Rectal smooth muscle tissue (tissue), 1 donor: ENCODE measurements around the gene MYO1D.

Source experiments
- H3K27ac ChIP-seq: one replicate; pipeline ENCODE4 v1.7.0; 2013; ENCODE audit warnings: low read depth, low read length, inconsistent platforms
- H3K27me3 ChIP-seq: one replicate; pipeline ENCODE4 v1.7.0; 2013; ENCODE audit warnings: low read length; ENCODE audit not compliant: control insufficient read depth, insufficient read depth
- H3K36me3 ChIP-seq: one replicate; pipeline ENCODE4 v1.7.0; 2013; ENCODE audit warnings: low read length; ENCODE audit not compliant: control insufficient read depth, insufficient read depth
- H3K4me1 ChIP-seq: one replicate; pipeline ENCODE4 v1.7.0; 2013; ENCODE audit warnings: low read length; ENCODE audit not compliant: control insufficient read depth, insufficient read depth
- H3K4me3 ChIP-seq: one replicate; pipeline ENCODE4 v1.7.0; 2013; ENCODE audit warnings: low read length
- H3K9ac ChIP-seq: one replicate; pipeline ENCODE4 v1.7.0; 2013; ENCODE audit warnings: low read length

MYO1D gene

GRCh38 chr17:32865141-32865540, 11.8 kb downstream of the MYO1D start:
- Histone ChIP-seq H3K27ac (no peak overlapping the region), H3K9ac (no peak overlapping the region), H3K4me1 (no peaks in the 10 kb centered on the region)

GRCh38 chr17:32863559-32863958, 13.4 kb downstream of the MYO1D start:
- H3K27me3 ChIP-seq = no peaks in the 10 kb centered on the region
- no peaks in the 10 kb centered on the region for H3K4me1 ChIP-seq
- no peak overlapping the region for H3K27ac ChIP-seq
- no peaks in the 10 kb centered on the region for H3K36me3 ChIP-seq
- no peak overlapping the region for H3K4me3 ChIP-seq
- H3K9ac ChIP-seq = no peak overlapping the region

More at GRCh38 chr17:32865141-32865540, 11.8 kb downstream of the MYO1D start:
- Histone ChIP-seq H3K36me3 (no peaks in the 10 kb centered on the region), H3K27me3 (no peaks in the 10 kb centered on the region), H3K4me3 (no peak overlapping the region)

- Histone ChIP-seq H3K27me3 (no peaks in the 10 kb centered on the region), H3K9ac (no peak overlapping the region), H3K27ac (no peak overlapping the region), H3K4me3 (no peak overlapping the region), H3K36me3 (no peaks in the 10 kb centered on the region), H3K4me1 (no peaks in the 10 kb centered on the region)
Observed at GRCh38 chr17:32862940-32863339, 14.0 kb downstream of the MYO1D start.

- H3K4me3 ChIP-seq = no peak overlapping the region
- no peaks in the 10 kb centered on the region for H3K36me3 ChIP-seq
- H3K9ac ChIP-seq = no peak overlapping the region
- H3K27ac ChIP-seq = no peak overlapping the region
- H3K27me3 ChIP-seq = no peaks in the 10 kb centered on the region
- H3K4me1 ChIP-seq = no peaks in the 10 kb centered on the region
Observed at GRCh38 chr17:32861981-32862380, 14.9 kb downstream of the MYO1D start.

GRCh38 chr17:32859857-32860525, 16.9 kb downstream of the MYO1D start:
- Histone ChIP-seq H3K4me3 (no peak overlapping the region), H3K36me3 (no peaks in the 10 kb centered on the region), H3K27ac (no peak overlapping the region), H3K9ac (no peak overlapping the region), H3K27me3 (no peaks in the 10 kb centered on the region), H3K4me1 (no peaks in the 10 kb centered on the region)

- Histone ChIP-seq H3K4me3 (no peak overlapping the region), H3K9ac (no peak overlapping the region), H3K36me3 (no peaks in the 10 kb centered on the region), H3K27ac (no peak overlapping the region), H3K27me3 (no peaks in the 10 kb centered on the region), H3K4me1 (no peaks in the 10 kb centered on the region)
Observed at GRCh38 chr17:32855620-32856019, 21.3 kb downstream of the MYO1D start.

GRCh38 chr17:32854832-32855389, 22.0 kb downstream of the MYO1D start:
- Histone ChIP-seq H3K9ac (no peak overlapping the region), H3K27ac (no peak overlapping the region)

GRCh38 chr17:32854207-32854606, 22.7 kb downstream of the MYO1D start:
- Histone ChIP-seq H3K9ac (no peak overlapping the region), H3K4me3 (no peak overlapping the region), H3K27me3 (no peaks in the 10 kb centered on the region), H3K4me1 (no peaks in the 10 kb centered on the region), H3K36me3 (no peaks in the 10 kb centered on the region), H3K27ac (no peak overlapping the region)

More at GRCh38 chr17:32854832-32855389, 22.0 kb downstream of the MYO1D start:
- H3K4me1 ChIP-seq = no peaks in the 10 kb centered on the region
- H3K36me3 ChIP-seq = no peaks in the 10 kb centered on the region
- no peaks in the 10 kb centered on the region for H3K27me3 ChIP-seq
- no peak overlapping the region for H3K4me3 ChIP-seq

- H3K27ac ChIP-seq = no peak overlapping the region
Observed at GRCh38 chr17:32852811-32853210, 24.1 kb downstream of the MYO1D start.

GRCh38 chr17:32849879-32850278, 27.0 kb downstream of the MYO1D start:
- no peaks in the 10 kb centered on the region for H3K4me1 ChIP-seq
- no peaks in the 10 kb centered on the region for H3K36me3 ChIP-seq
- no peak overlapping the region for H3K4me3 ChIP-seq
- no peak overlapping the region for H3K27ac ChIP-seq
- no peak overlapping the region for H3K9ac ChIP-seq
- H3K27me3 ChIP-seq = no peaks in the 10 kb centered on the region

More at GRCh38 chr17:32852811-32853210, 24.1 kb downstream of the MYO1D start:
- Histone ChIP-seq H3K27me3 (no peaks in the 10 kb centered on the region), H3K36me3 (no peaks in the 10 kb centered on the region), H3K4me3 (peak overlapping the region; percentile 8), H3K4me1 (no peaks in the 10 kb centered on the region), H3K9ac (no peak overlapping the region)

GRCh38 chr17:32847977-32848376, 28.9 kb downstream of the MYO1D start:
- Histone ChIP-seq H3K36me3 (no peaks in the 10 kb centered on the region), H3K27me3 (no peaks in the 10 kb centered on the region), H3K27ac (no peak overlapping the region), H3K4me1 (no peaks in the 10 kb centered on the region), H3K4me3 (no peak overlapping the region), H3K9ac (no peak overlapping the region)

GRCh38 chr17:32846143-32846542, 30.8 kb downstream of the MYO1D start:
- Histone ChIP-seq H3K27ac (no peak overlapping the region), H3K4me3 (no peak overlapping the region), H3K4me1 (no peaks in the 10 kb centered on the region), H3K36me3 (no peaks in the 10 kb centered on the region), H3K27me3 (no peaks in the 10 kb centered on the region), H3K9ac (no peak overlapping the region)

GRCh38 chr17:32840241-32840640, 36.7 kb downstream of the MYO1D start:
- H3K4me3 ChIP-seq = no peak overlapping the region
- no peaks in the 10 kb centered on the region for H3K36me3 ChIP-seq
- no peaks in the 10 kb centered on the region for H3K27me3 ChIP-seq
- H3K9ac ChIP-seq = no peak overlapping the region
- no peaks in the 10 kb centered on the region for H3K4me1 ChIP-seq
- H3K27ac ChIP-seq = no peak overlapping the region
